Peyer's patch (tissue), 4 donors: ENCODE results near the gene A1CF. TPM values are rescaled to one million over a fixed set of nuclear protein-coding genes. Genes with fewer than 3 reads are reported as not detected.
"Not testable (repeated sequence)": the region's sequence is repeated elsewhere in the genome, so short reads cannot be mapped to it uniquely, and the experiment has no call there.

ENCODE experiments used
- DNase-seq, 3 donors: peaks; one replicate each; pipeline ENCODE4 v3.0.0-alpha.2; 2017 to 2019
- H3K27ac ChIP-seq, 4 donors: fragments of 200-600 bp; sonication (generic); one replicate each; pipeline ENCODE4 v1.5.1; 2016 to 2019
- H3K27me3 ChIP-seq, 2 donors: fragments of 200-600 bp; sonication (generic); one replicate each; pipeline ENCODE4 v1.5.1; 2019
- H3K36me3 ChIP-seq, 3 donors: fragments of 200-600 bp; sonication (generic); one replicate each; pipeline ENCODE4 v1.5.1; 2016 to 2019
- H3K4me1 ChIP-seq, 4 donors: fragments of 200-600 bp; sonication (generic); one replicate each; pipeline ENCODE4 v1.5.1; 2016 to 2019
- H3K4me3 ChIP-seq, 4 donors: fragments of 200-600 bp; sonication (generic); 1 replicate in 3 of 4; 2 replicates in 1 of 4; pipeline ENCODE4 v1.5.1; 2016 to 2019; ENCODE audit warnings: mild to moderate bottlenecking in 1 of 4
- H3K9me3 ChIP-seq, 4 donors: fragments of 200-600 bp; sonication (generic); one replicate each; pipeline ENCODE4 v1.5.1; 2016 to 2019; ENCODE audit warnings: mild to moderate bottlenecking in 1 of 4
- POLR2A ChIP-seq, 2 donors: fragments of 450-650 bp; IDR thresholded peaks; one replicate each; pipeline ENCODE4 v1.5.1; 2017; ENCODE audit warnings: antibody characterized with exemption in 2 of 2, mild to moderate bottlenecking in 2 of 2, moderate library complexity in 2 of 2
- total RNA-seq, 4 donors: library from RNA; depleted of rRNA; stranded (reverse); fragments of >200 nt; gene quantifications; one replicate each; pipeline ENCODE4 v1.1.0, GENCODE V29; 2016
- TF ChIP-seq, protein P1 (sequence below), 6 experiments: fragments of 450-650 bp in 4 of 6; fragments of 200-600 bp in 2 of 6; sonication (generic) in 1 of 6; IDR thresholded peaks; one replicate each; pipeline ENCODE4 v1.5.1; 2017 to 2019; ENCODE audit warnings: antibody characterized with exemption in 6 of 6, mild to moderate bottlenecking in 3 of 6, moderate library complexity in 1 of 6

Gene A1CF
- total RNA-seq, 4 donors from 2014 or later = 22.3 to 133 (median 113) TPM

DNA sequence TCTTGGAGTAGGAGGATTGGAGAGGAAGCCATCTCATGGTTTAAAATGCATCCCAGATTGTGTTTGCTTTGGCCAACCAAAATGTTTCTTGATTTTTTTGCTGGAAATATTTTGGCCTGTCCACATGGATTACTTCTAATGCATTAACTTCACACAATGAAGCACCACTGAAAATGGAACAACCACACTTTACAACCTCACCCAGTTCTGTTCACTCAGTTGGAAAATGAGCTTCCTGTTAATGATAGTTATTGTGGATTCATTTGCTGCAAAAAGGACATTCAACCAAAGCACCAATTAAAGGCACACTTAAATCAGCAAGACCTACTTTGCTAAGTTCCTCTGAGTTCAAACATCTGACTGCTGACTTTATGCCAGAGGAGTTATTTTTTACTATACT, 11.3 kb upstream of the A1CF start:
- H3K36me3 ChIP-seq = no peaks in the 10 kb centered on the region
- H3K9me3 ChIP-seq = no peaks in the 10 kb centered on the region
- no peak for DNase-seq
- TF ChIP-seq POLR2A (IDR thresholded peaks at IDR 0.05) = no peak
- TF ChIP-seq, protein P1, sequence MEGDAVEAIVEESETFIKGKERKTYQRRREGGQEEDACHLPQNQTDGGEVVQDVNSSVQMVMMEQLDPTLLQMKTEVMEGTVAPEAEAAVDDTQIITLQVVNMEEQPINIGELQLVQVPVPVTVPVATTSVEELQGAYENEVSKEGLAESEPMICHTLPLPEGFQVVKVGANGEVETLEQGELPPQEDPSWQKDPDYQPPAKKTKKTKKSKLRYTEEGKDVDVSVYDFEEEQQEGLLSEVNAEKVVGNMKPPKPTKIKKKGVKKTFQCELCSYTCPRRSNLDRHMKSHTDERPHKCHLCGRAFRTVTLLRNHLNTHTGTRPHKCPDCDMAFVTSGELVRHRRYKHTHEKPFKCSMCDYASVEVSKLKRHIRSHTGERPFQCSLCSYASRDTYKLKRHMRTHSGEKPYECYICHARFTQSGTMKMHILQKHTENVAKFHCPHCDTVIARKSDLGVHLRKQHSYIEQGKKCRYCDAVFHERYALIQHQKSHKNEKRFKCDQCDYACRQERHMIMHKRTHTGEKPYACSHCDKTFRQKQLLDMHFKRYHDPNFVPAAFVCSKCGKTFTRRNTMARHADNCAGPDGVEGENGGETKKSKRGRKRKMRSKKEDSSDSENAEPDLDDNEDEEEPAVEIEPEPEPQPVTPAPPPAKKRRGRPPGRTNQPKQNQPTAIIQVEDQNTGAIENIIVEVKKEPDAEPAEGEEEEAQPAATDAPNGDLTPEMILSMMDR (IDR thresholded peaks at IDR 0.05) = no peak
- H3K4me3 ChIP-seq = no peak overlapping the region
- H3K27me3 ChIP-seq = no peaks in the 10 kb centered on the region
- no peak overlapping the region for H3K27ac ChIP-seq
- H3K4me1 ChIP-seq = no peaks in the 10 kb centered on the region

DNA sequence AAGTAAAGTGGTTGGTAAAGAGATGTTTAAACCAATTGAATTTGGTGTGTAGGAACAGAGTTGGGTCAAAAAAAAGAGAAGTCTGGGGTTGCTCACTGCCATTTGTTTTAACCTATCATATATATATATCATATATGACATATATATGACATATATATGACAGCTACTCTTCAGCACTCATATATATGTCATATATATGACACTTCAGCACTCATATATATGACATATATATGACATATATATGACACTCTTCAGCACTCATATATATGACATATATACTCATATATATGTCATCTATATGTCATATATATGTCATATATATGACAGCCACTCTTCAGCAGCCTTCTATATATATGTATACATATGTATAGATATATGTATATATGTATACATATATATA, 8.9 kb upstream of the A1CF start:
- DNase-seq = no peak
- Histone ChIP-seq H3K36me3 (no peaks in the 10 kb centered on the region), H3K27ac (no peak overlapping the region), H3K27me3 (no peaks in the 10 kb centered on the region), H3K4me1 (no peaks in the 10 kb centered on the region), H3K4me3 (no peak overlapping the region), H3K9me3 (no peaks in the 10 kb centered on the region)
- TF ChIP-seq, protein P1 (IDR thresholded peaks at IDR 0.05) = no peak
- TF ChIP-seq POLR2A (IDR thresholded peaks at IDR 0.05) = no peak

DNA sequence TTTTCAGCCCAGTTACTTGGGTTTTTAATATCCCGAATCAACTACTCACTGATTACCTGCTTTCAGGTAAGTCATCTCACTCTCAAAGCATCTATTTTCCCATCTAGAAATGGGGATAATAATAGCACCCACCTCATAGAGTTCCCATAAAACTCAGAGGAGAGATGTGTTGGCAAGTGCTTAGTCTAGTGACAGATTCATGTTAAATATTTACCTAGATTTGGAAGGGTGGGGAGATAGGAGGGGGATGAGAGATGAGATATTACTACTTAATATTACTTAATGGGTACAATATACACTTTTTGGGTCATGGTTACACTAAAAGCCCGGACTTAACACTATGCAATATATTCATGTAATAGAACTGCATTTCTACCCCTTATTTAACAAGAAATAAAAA, 7.0 kb upstream of the A1CF start:
- no peak for DNase-seq
- TF ChIP-seq, protein P1 (IDR thresholded peaks at IDR 0.05) = no peak
- no peak for TF ChIP-seq POLR2A (IDR thresholded peaks at IDR 0.05)

DNA sequence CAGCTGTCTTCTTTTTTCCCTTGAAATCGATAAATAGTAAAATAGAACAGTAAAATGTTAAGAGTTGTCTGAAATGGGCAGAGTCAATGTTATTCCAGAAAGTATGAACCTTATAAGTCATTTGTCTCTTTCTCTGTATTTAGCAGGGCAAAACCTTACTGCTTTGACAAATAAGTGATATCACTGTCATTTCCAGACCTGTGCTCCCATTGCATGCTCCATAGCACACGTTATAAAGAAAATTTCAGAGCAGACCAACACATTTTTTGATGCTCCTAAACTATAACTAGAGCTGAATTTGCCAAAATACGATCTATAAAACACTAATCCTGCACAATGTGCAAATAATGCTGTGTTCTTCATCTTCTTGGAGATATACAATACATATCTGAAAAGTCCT, 1.1 kb downstream of the A1CF start:
- DNase-seq = no peak
- Histone ChIP-seq H3K4me1 (peaks cover 0 to 9% (median 1%) of the 10 kb centered on the region in 4 donors), H3K9me3 (no peaks in the 10 kb centered on the region), H3K36me3 (no peaks in the 10 kb centered on the region), H3K27me3 (no peaks in the 10 kb centered on the region), H3K4me3 (peak overlapping the region in 2 of 4 donors; percentile 50 to 56), H3K27ac (no peak overlapping the region)
- TF ChIP-seq, protein P1 (IDR thresholded peaks at IDR 0.05) = no peak
- no peak for TF ChIP-seq POLR2A (IDR thresholded peaks at IDR 0.05)

More for the DNA sequence above, 7.0 kb upstream of the A1CF start:
- Histone ChIP-seq H3K4me1 (no peaks in the 10 kb centered on the region), H3K27me3 (no peaks in the 10 kb centered on the region), H3K36me3 (no peaks in the 10 kb centered on the region), H3K4me3 (no peak overlapping the region), H3K9me3 (no peaks in the 10 kb centered on the region), H3K27ac (no peak overlapping the region)

DNA sequence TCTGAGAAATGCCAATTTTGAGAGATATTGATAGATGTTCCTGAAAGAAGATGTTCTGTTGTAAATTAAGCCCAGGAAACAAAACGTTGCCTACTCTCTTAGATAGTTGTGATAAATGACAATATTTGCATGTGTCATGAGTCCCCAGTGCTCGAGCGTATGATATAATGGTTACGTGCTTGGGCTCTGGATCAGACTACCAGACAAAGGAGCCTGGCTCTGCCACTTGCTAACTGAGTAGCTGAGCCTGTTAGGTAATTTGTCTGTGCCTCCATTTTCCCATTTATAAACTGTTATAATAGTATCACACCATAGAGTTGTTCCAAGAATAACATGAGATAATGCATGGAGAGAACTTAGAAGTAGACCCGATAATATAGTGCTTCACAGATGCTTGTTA, 1.8 kb downstream of the A1CF start:
- no peak for DNase-seq
- no peak for TF ChIP-seq POLR2A (IDR thresholded peaks at IDR 0.05)
- TF ChIP-seq, protein P1 (IDR thresholded peaks at IDR 0.05) = no peak
- no peaks in the 10 kb centered on the region for H3K27me3 ChIP-seq
- peak overlapping the region in 2 of 4 donors; percentile 50 to 56 for H3K4me3 ChIP-seq
- no peak overlapping the region for H3K27ac ChIP-seq
- H3K9me3 ChIP-seq = no peaks in the 10 kb centered on the region
- peaks cover 0 to 9% (median 1%) of the 10 kb centered on the region in 4 donors for H3K4me1 ChIP-seq
- H3K36me3 ChIP-seq = no peaks in the 10 kb centered on the region

DNA sequence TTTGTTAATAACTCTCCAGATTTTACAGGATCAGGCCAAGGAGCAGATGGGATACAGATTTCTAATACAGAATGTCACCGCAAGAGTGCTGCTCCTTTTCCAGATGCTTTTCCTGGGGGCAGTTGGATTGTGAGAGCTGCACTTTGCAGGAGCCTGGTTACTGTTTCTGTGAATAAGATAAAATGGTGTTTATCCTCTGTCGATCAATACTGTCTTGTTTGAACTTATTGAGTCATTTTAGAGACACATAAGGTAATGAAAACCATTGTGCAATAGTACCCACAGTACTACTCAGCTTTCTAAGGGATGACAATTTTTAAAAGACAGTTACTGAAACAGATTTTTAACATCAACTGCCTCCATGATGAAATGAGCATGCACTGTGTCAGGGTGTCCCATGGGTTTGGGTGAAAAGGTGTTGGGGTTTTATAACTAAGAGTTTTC, 2.9 kb downstream of the A1CF start:
- no peak for TF ChIP-seq POLR2A (IDR thresholded peaks at IDR 0.05)
- TF ChIP-seq, protein P1 (IDR thresholded peaks at IDR 0.05) = no peak
- H3K4me3 ChIP-seq = no peak overlapping the region
- H3K4me1 ChIP-seq = peaks cover 0 to 9% (median 1%) of the 10 kb centered on the region in 4 donors
- no peaks in the 10 kb centered on the region for H3K36me3 ChIP-seq
- H3K27ac ChIP-seq = no peak overlapping the region
- H3K27me3 ChIP-seq = no peaks in the 10 kb centered on the region
- no peak for DNase-seq
- H3K9me3 ChIP-seq = no peaks in the 10 kb centered on the region

DNA sequence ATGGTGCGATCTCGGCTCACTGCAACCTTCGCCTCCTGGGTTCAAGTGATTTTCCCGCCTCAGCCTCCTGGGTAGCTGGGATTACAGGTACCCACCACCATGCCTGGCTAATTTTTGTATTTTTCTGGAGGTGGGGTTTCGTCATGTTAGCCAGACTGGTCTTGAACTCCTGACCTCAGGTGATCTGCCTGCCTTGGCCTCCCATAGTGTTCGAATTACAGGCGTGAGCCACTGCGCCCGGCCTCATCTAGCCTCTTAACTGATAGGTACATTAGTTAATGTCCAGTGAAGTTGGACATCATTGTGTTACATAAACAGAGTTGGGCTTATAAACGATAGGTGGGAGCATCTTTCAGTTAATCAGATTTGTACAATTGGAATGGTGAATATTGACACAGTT, 4.4 kb downstream of the A1CF start:
- not testable (repeated sequence) for DNase-seq, H3K36me3 ChIP-seq, H3K4me3 ChIP-seq, H3K4me1 ChIP-seq, H3K27ac ChIP-seq, H3K9me3 ChIP-seq, H3K27me3 ChIP-seq
